HepG2 (cell line): ENCODE results near the gene CAPN6. TPM values are rescaled to one million over a fixed set of nuclear protein-coding genes. Genes with fewer than 3 reads are reported as not detected.

Experiments
- ATAC-seq: fragments of 200-7000 bp; cut with Tn5 transposase; 3 replicates; pipeline ENCODE4 v1.9.1; 2020; ENCODE audit warnings: mild to moderate bottlenecking, moderate library complexity
- BruUV-seq: library from RNA; stranded (reverse); fragments of 400-500 nt; replicated peaks from 2 replicates; lab custom pipeline; 2021; lab: Mats Ljungman, UMichigan
- CTCF ChIA-PET: fragments of 300-600 bp; formaldehyde crosslinking; extraction: SDS; loops from one replicate; lab custom pipeline; 2021; ENCODE audit warnings: low total read pairs, inconsistent platforms, low intra/inter-chr PET ratio; lab: Yijun Ruan, JAX
- POLR2A ChIA-PET: fragments of 350-600 bp; sonication (Branson Sonifier 250); formaldehyde crosslinking; loops from one replicate; lab custom pipeline; 2020; ENCODE audit warnings: antibody characterized with exemption, inconsistent platforms; lab: Yijun Ruan, JAX
- DNase-seq: peaks from one replicate; pipeline ENCODE4 v3.0.0-alpha.2; 2015; ENCODE audit warnings: low spot score
- FAIRE-seq: peaks from 3 replicates; lab custom pipeline; 2011; peaks lifted over from hg19 to GRCh38; lab: Jason Lieb, UNC
- H2AFZ ChIP-seq: one replicate; pipeline ENCODE4 v1.6.1; 2011; ENCODE audit warnings: low read length, inconsistent platforms
- H3K27ac ChIP-seq: fragments of 300-600 bp; 3 replicates; pipeline ENCODE4 v1.8.0; 2011; ENCODE audit warnings: mixed run types, mild to moderate bottlenecking, mixed read lengths, low read length, inconsistent platforms; ENCODE audit not compliant: insufficient read depth; ENCODE audit errors: extremely low read length
- H3K27me3 ChIP-seq, 2 experiments: fragments of 200-600 bp in 1 of 2; 2 replicates in 1 of 2; 3 replicates in 1 of 2; pipeline versions ENCODE4 v1.6.0 to v1.8.0; 2011; ENCODE audit warnings: low read length in 2 of 2, mild to moderate bottlenecking in 2 of 2, moderate library complexity in 2 of 2, inconsistent platforms in 1 of 2; ENCODE audit not compliant: insufficient read depth in 2 of 2, control insufficient read depth in 1 of 2
- H3K36me3 ChIP-seq, 2 experiments: fragments of 200-600 bp in 1 of 2; replicated peaks in 1 of 2; 2 replicates in 1 of 2; 3 replicates in 1 of 2; pipeline versions ENCODE4 v1.5.1 to v1.8.0; 2011; ENCODE audit warnings: low read length in 2 of 2, inconsistent platforms in 1 of 2; ENCODE audit not compliant: insufficient read depth in 2 of 2, control insufficient read depth in 1 of 2
- H3K4me1 ChIP-seq: 2 replicates; pipeline ENCODE4 v1.5.1; 2012; ENCODE audit warnings: low read length, inconsistent platforms; ENCODE audit not compliant: insufficient read depth
- H3K4me2 ChIP-seq: 2 replicates; pipeline ENCODE4 v1.6.0; 2011; ENCODE audit warnings: low read depth, low read length, inconsistent platforms
- H3K4me3 ChIP-seq, 3 experiments: fragments of 200-600 bp in 1 of 3; sonication (generic), shearing (Covaris generic) in 1 of 3; replicated peaks in 1 of 3; 2 replicates each; pipeline ENCODE4 v1.5.1; 2011 to 2016; ENCODE audit warnings: low read length in 3 of 3, inconsistent platforms in 2 of 3, low read depth in 2 of 3, mild to moderate bottlenecking in 2 of 3, control low read depth in 1 of 3, mixed read lengths in 1 of 3; ENCODE audit not compliant: insufficient read depth in 1 of 3
- H3K79me2 ChIP-seq: one replicate; pipeline ENCODE4 v1.6.1; 2011; ENCODE audit warnings: low read length, inconsistent platforms; ENCODE audit not compliant: insufficient read depth
- H3K9ac ChIP-seq: 2 replicates; pipeline ENCODE4 v1.6.0; 2011; ENCODE audit warnings: mild to moderate bottlenecking, low read depth, low read length, inconsistent platforms; ENCODE audit not compliant: insufficient read depth
- H3K9me3 ChIP-seq: 2 replicates; pipeline ENCODE4 v1.5.1; 2012; ENCODE audit warnings: mild to moderate bottlenecking, low read length
- H4K20me1 ChIP-seq: 2 replicates; pipeline ENCODE4 v1.6.0; 2011; ENCODE audit warnings: inconsistent platforms, mild to moderate bottlenecking, low read length, moderate library complexity; ENCODE audit not compliant: insufficient read depth
- CBX5 ChIP-seq: sonication (generic); formaldehyde crosslinking; IDR thresholded peaks from 2 replicates; pipeline ENCODE4 v1.4.0; 2020; ENCODE audit warnings: missing genetic modification reagents, borderline replicate concordance
- HDAC1 ChIP-seq: sonication (generic); formaldehyde crosslinking; IDR thresholded peaks from 2 replicates; pipeline ENCODE4 v1.5.1; 2020; ENCODE audit warnings: mild to moderate bottlenecking, missing genetic modification reagents
- IRF1 ChIP-seq: sonication (generic); formaldehyde crosslinking; IDR thresholded peaks from 2 replicates; pipeline ENCODE4 v1.4.0; 2020; ENCODE audit warnings: low read depth, mild to moderate bottlenecking, missing genetic modification reagents
- MAFK ChIP-seq, 2 experiments: IDR thresholded peaks in 1 of 2; conservative IDR thresholded peaks in 1 of 2; 2 replicates each; pipeline ENCODE4 v1.6.1; 2011; ENCODE audit warnings: improper control_type of control experiment in 2 of 2, low read length in 2 of 2
- MYNN ChIP-seq: sonication (generic); formaldehyde crosslinking; IDR thresholded peaks from 2 replicates; pipeline ENCODE4 v1.4.0; 2020; ENCODE audit warnings: mild to moderate bottlenecking, low read depth, missing genetic modification reagents
- PBX2 ChIP-seq: IDR thresholded peaks from 2 replicates; pipeline ENCODE4 v1.6.1; 2016; ENCODE audit warnings: control low read depth
- TAF15 ChIP-seq: fragments of 200-400 bp; formaldehyde crosslinking; IDR thresholded peaks from one replicate; pipeline ENCODE4 v1.6.1; 2018; ENCODE audit warnings: mild to moderate bottlenecking, low read depth, low read length; ENCODE audit not compliant: poor library complexity, severe bottlenecking
- U2AF2 ChIP-seq: fragments of 200-400 bp; formaldehyde crosslinking; IDR thresholded peaks from 2 replicates; pipeline ENCODE4 v1.6.1; 2017; ENCODE audit warnings: low read depth, mild to moderate bottlenecking, low read length
- ZFP90 ChIP-seq: sonication (generic); formaldehyde crosslinking; IDR thresholded peaks from 2 replicates; pipeline ENCODE4 v1.8.0; 2022; ENCODE audit warnings: missing genetic modification reagents, mild to moderate bottlenecking, inconsistent platforms, borderline replicate concordance
- WGBS: methylation state at CpG from one replicate; pipeline ENCODE4 v1.1.6; 2017; ENCODE audit warnings: low lambda C conversion rate; 5-methylcytosine and 5-hydroxymethylcytosine counted together
- in situ Hi-C: cut with HindIII; loops from 2 replicates; pipeline ENCODE4 v1.10.0; 2017; ENCODE audit warnings: low pct_unique_long_range_greater_than_20kb; ENCODE audit not compliant: extremely low pct_ligation_motif_present
- intact Hi-C: fragments of 100-400 bp; cut with micrococcal nuclease; formaldehyde crosslinking; loops from one replicate; pipeline ENCODE4 v1.10.0; 2022; ENCODE audit not compliant: unreplicated experiment
- polyA plus RNA-seq, 8 experiments: library from polyadenylated mRNA; depleted of rRNA in 3 of 8; stranded (reverse) in 7 of 8; unstranded in 1 of 8; fragments of >200 nt; fragmentation: Illumina TruSeq in 4 of 8; extraction: Trizol in 4 of 8; gene quantifications; 2 replicates each; pipeline versions ENCODE4 v1.2.1 to v1.2.3, GENCODE V29; 2011 to 2016; ENCODE audit warnings: low read depth in 4 of 8, missing spikeins in 1 of 8, mixed read lengths in 1 of 8; ENCODE audit not compliant: insufficient read depth in 1 of 8
- total RNA-seq, 5 experiments: library from RNA; depleted of rRNA; stranded (reverse); fragments of >200 nt; fragmentation: Illumina TruSeq; extraction: Trizol; gene quantifications; 2 replicates each; pipeline ENCODE4 v1.2.3, GENCODE V29; 2016; ENCODE audit warnings: low read depth in 1 of 5

Gene CAPN6
- total and polyA plus RNA-seq, 2 of the 13 experiments (the other 11 are each of a cell fraction or from before 2014, with no cell fraction given): not detected

GRCh38 chrX:111282139-111282538 is 11.9 kb upstream of the CAPN6 start:
- no peak overlapping the region for H3K4me3 ChIP-seq
- FAIRE-seq (no peak), ATAC-seq (no peak), DNase-seq (no peak)
- ChIA-PET POLR2A (no interaction called here), CTCF (no interaction called here)
- 34% methylated on average over 6 of the region's 6 CpGs for WGBS
- H3K4me1 ChIP-seq: peaks cover 16% of the 10 kb centered on the region
- H3K9ac ChIP-seq: no peak overlapping the region
- in situ Hi-C loops (no loop called here), intact Hi-C loops (no loop called here)
- H2AFZ ChIP-seq: no peak overlapping the region
- H3K79me2 ChIP-seq: no peaks in the 10 kb centered on the region
- BruUV-seq: no TSS peak
- no peaks in the 10 kb centered on the region for H3K9me3 ChIP-seq
- no peaks in the 10 kb centered on the region for H3K27me3 ChIP-seq
- no peak overlapping the region for H3K27ac ChIP-seq
- H3K4me2 ChIP-seq: no peak overlapping the region
- no peaks in the 10 kb centered on the region for H3K36me3 ChIP-seq
- no peaks in the 10 kb centered on the region for H4K20me1 ChIP-seq
- TF ChIP-seq HDAC1 (CRISPR knock-in tag) (no peak), ZFP90 (CRISPR knock-in tag) (no peak), CBX5 (CRISPR knock-in tag) (no peak), TAF15 (no peak), PBX2 (CRISPR knock-in tag) (no peak), MAFK (conservative IDR thresholded peaks at IDR 0.05 in 1 of 2, IDR thresholded peaks at IDR 0.05 in 1 of 2; ENCODE audit: low read length in 2 of 2) (no peak), MYNN (CRISPR knock-in tag) (no peak)
- TF ChIP-seq, all 625 proteins: peak for 0

GRCh38 chrX:111268506-111268905 is 1.8 kb downstream of the CAPN6 start:
- in situ Hi-C loops: no loop called here

More at GRCh38 chrX:111268506-111268905, 1.8 kb downstream of the CAPN6 start:
- no peaks in the 10 kb centered on the region for H3K79me2 ChIP-seq
- no peaks in the 10 kb centered on the region for H3K27me3 ChIP-seq
- intact Hi-C loops: no loop called here
- TF ChIP-seq IRF1 (CRISPR knock-in tag) (no peak), U2AF2 (no peak)
- FAIRE-seq (no peak), DNase-seq (no peak), ATAC-seq (no peak)
- no peaks in the 10 kb centered on the region for H3K36me3 ChIP-seq
- H4K20me1 ChIP-seq: no peaks in the 10 kb centered on the region
- H3K9ac ChIP-seq: no peak overlapping the region
- CTCF ChIA-PET: no interaction called here
- no peak overlapping the region for H3K4me3 ChIP-seq
- no TSS peak for BruUV-seq
- POLR2A ChIA-PET: no interaction called here
- no peaks in the 10 kb centered on the region for H3K4me1 ChIP-seq
- H3K4me2 ChIP-seq: no peak overlapping the region
- WGBS: 4% methylated on average over 2 of the region's 2 CpGs
- H2AFZ ChIP-seq: no peak overlapping the region
- no peaks in the 10 kb centered on the region for H3K9me3 ChIP-seq
- H3K27ac ChIP-seq: no peak overlapping the region
